GM19025 (cell line): Measurements from ENCODE around the gene SH3TC1.

Experiments
- ATAC-seq: cut with Tn5 transposase; IDR thresholded peaks from one replicate; pipeline ENCODE4 v1.9.1; 2021; ENCODE audit warnings: mild to moderate bottlenecking, low read depth, moderate library complexity; ENCODE audit not compliant: unreplicated experiment

The SH3TC1 gene

GRCh38 chr4:8240211-8241041 is 41.3 kb downstream of the SH3TC1 start:
- ATAC-seq, result no peak

DNA sequence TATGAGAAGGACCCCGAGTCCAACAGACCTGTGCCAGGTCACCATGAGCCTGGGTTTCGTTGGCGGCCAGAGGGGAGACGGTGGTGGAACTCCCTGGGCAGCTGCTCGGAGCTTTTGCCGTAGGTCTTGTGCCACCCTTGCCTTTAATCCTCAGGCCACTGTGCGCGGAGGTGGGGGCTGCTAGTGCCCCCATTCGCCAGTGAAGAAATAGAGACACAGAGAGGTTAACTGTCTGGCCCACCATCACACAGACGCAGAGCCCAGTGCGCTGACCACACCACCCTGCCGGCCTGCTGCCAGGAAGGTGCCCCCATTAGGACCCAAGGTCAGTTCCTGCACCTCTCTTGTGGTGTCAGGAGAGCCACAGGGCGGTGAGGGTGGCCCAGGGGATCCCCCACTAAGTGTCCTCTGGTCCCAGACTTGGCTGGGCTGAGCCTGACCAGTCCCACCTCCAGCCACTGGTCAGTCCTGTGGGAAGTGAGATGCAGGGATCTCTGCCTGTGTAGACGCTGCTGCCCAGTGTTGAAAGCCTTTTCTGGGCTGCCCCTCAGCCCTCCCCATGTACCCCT is 42.2 kb downstream of the SH3TC1 start:
- no peak for ATAC-seq

GRCh38 chr4:8241895-8242696 is 43.0 kb downstream of the SH3TC1 start:
- peak; percentile 57 for ATAC-seq

DNA sequence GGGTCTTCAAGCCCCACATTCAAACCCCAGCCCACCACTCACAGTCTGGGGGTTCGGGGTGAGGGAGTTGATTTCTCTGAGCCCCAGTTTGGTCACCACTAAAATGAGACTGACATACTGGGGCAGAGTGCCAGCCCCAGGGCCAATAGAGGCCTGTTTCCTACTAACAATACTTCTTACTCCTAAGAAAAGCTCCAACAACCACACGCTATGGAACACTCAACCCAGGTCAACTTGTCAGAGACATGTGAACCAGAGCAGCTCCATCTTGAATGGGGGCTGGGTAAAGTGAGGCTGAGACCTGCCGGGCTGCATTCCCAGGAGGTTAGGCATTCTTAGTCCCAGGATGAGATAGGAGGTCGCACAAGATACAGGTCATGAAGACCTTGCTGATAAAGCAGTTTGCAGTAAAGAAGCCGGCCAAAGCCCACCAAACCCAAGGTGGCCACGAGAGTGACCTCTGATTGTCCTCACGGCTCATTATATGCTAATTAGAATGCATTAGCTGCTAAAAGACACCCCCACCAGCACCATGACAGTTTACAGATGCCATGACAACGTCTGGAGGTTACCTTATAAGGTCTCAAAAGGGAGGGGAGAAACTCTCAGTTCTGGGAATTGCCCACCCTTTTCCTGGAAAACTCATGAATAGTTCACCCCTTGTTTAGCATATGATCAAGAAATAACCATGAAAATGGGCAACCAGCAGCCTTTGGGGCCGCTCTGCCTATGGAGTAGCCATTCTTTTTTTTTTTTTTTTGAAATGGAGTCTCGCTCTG is 43.9 kb downstream of the SH3TC1 start:
- ATAC-seq, result no peak

DNA sequence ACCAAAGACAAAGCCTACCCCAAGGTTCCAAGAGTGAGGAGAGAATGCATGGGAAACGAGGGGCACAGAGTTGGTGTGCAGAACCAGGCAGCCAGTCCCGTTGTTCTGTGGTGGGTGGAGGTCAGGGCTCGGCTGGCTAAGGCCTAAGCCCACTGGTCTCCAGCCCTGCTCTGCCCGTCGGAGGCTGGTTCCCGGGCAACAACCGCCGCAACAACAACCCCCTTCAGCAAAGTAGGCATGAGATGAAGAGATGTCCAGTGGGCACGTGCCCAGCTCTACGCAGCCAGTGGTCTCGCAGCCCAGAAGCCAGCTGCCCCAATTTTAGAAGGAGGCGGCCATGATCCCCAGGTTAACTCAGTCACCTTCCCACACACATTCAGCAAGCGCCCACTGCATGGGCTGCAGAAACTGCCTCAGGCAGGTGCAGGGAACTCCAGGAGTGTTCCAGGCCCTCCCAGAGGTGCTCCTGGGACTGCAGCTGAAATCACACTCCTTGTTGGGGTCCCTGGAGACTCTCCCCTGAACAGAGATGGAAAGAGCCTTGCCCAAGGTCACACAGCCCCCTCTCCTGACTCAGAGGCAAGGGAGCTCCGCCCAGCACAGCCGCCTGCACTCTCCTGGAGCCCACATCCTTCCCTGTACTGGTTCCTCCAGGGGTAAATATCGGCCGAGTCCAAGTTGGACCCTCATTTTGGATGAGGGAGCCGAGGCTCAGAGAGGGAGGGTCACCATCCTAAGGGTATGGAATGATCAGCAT is 45.1 kb downstream of the SH3TC1 start:
- ATAC-seq, result no peak

- ATAC-seq, result no peak
Measured at GRCh38 chr4:8244931-8245460, 45.9 kb downstream of the SH3TC1 start.

GRCh38 chr4:8245884-8246833 is 47.1 kb downstream of the SH3TC1 start:
- ATAC-seq, result no peak

GRCh38 chr4:8247047-8247930 is 48.2 kb downstream of the SH3TC1 start:
- no peak for ATAC-seq

DNA sequence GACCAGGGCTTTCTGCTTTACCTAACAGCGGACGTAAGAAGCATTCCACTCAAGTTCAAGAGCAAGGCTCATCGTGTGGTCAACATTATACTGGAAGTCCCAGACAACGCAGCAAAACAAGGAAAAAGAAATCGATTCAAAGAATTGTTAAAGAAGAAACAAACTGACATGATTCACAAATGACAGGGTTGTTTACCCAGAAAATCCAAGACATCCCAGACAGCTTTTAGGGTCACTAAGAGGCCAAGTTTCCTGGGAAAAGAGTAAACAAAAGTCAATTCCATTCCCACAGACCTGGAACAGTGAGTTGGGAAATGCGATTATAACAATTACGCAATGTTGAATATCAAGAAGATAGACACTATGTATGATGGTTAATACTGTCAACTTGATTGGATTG is 49.0 kb downstream of the SH3TC1 start:
- ATAC-seq, result no peak

GRCh38 chr4:8250227-8250626 is 51.1 kb downstream of the SH3TC1 start:
- ATAC-seq, result no peak

- no peak for ATAC-seq
Measured at GRCh38 chr4:8250637-8251036, 51.5 kb downstream of the SH3TC1 start.

- no peak for ATAC-seq
Measured at GRCh38 chr4:8251110-8251883, 52.2 kb downstream of the SH3TC1 start.

GRCh38 chr4:8252301-8253173 is 53.4 kb downstream of the SH3TC1 start:
- ATAC-seq, result no peak

DNA sequence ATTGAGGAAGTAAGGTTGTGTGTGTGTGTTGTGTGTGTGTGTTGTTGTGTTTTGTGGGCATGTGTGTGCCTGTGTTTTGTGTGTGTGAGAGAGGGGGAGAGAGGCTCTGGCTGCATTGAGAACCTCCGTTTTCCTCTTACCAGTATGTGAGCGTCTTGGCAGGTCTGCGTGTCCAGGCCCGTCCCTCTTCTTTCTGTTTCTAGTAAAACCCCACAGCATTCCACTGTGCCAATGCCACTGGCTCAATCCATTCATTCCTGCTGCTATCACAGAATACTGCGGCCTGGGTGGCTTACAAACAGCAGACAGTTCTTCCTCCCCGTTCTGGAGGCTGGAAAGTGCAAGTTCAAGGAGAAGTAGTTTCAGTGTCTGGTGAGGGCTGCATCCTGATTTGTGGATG is 55.0 kb downstream of the SH3TC1 start:
- ATAC-seq, result no peak

DNA sequence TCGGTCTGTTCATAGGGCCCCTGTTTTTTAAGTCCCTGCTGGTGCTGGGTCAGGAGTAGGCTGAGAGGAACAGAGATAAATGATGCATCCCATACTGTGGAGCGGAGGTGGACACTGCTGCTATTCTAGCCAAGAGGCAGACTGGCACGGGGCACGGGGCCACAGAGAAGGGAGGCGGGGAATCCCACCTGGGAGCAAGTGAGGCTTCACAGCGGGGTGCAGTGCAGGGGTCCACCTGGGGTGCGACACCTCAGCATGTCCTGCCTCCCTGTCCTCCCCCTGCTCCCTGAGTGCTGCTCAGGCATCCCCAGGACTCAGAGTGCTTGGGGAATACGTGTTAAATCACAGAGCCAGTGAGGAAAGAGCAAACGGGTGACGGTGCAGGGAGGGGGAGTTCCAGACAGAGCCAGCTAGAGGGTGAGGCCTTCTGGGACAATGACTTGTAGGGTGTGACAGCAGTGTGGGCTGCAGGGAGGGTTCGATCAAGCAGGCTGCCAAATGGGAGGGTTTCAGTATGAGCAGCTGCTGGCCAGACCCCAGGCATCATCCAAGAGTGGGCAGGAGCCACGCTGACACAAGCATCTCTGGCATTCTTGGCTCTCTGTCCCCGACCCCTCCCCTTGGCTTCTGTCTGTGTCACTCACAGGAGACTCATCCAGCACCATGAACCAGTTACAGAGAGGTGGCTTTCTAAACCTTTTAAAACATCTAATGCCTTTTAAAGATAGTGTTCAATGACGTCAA is 56.8 kb downstream of the SH3TC1 start:
- ATAC-seq, result no peak
